GM13977 (cell line): Measurements from ENCODE around the gene SHISA9.

ENCODE experiments used
- DNase-seq: peaks from one replicate; pipeline ENCODE4 v3.0.0; 2012; ENCODE audit warnings: low spot score
- in situ Hi-C: fragments of 300-500 bp; cut with MboI; formaldehyde crosslinking; loops from one replicate; pipeline ENCODE4 v1.12.0; 2022; ENCODE audit warnings: low sequenced_read_pairs, low pct_unique_long_range_greater_than_20kb, mixed read lengths, inconsistent platforms; ENCODE audit not compliant: unreplicated experiment
- TF ChIP-seq, protein P1 (sequence below): IDR thresholded peaks from 2 replicates; pipeline ENCODE4 v1.5.1; 2012; ENCODE audit warnings: mild to moderate bottlenecking, control low read depth; ENCODE audit not compliant: insufficient read depth; ENCODE audit errors: extremely low read depth, missing control alignments

SHISA9 gene

DNA sequence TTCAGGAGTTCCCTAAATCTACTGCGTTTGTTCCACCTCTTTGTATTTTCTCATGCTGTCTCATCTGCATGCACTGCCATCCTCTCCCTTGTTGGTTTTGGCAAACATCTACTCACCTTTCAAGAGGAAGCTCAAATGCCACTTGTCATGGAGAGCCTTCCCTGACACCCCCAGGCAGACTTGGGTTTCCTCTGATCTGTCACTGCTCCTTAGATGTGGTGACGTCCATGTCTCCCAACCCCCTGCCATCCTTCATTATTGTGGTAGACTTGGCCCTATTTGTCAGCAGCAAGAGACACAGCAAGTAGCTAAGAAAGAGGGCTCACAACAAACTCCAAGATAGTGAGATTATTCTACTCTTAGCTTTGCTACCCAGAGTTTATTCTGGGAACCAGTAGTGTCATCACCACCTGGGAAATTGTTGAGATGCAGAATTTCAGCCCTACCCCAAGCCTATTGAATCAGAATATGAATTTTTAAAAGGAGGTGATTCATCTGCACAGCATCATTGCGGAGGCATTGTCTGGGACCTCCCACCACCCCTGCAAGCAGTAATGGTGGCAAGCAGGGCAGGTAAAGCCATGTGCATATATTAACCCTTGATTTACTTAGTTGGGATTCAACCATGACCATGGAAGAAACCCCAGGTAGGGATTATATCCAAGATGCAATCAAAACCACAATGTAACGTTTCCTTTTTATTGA, 248.9 kb downstream of the SHISA9 start:
- DNase-seq = no peak
- TF ChIP-seq, protein P1, sequence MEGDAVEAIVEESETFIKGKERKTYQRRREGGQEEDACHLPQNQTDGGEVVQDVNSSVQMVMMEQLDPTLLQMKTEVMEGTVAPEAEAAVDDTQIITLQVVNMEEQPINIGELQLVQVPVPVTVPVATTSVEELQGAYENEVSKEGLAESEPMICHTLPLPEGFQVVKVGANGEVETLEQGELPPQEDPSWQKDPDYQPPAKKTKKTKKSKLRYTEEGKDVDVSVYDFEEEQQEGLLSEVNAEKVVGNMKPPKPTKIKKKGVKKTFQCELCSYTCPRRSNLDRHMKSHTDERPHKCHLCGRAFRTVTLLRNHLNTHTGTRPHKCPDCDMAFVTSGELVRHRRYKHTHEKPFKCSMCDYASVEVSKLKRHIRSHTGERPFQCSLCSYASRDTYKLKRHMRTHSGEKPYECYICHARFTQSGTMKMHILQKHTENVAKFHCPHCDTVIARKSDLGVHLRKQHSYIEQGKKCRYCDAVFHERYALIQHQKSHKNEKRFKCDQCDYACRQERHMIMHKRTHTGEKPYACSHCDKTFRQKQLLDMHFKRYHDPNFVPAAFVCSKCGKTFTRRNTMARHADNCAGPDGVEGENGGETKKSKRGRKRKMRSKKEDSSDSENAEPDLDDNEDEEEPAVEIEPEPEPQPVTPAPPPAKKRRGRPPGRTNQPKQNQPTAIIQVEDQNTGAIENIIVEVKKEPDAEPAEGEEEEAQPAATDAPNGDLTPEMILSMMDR = no peak
- in situ Hi-C loops = no loop called here

DNA sequence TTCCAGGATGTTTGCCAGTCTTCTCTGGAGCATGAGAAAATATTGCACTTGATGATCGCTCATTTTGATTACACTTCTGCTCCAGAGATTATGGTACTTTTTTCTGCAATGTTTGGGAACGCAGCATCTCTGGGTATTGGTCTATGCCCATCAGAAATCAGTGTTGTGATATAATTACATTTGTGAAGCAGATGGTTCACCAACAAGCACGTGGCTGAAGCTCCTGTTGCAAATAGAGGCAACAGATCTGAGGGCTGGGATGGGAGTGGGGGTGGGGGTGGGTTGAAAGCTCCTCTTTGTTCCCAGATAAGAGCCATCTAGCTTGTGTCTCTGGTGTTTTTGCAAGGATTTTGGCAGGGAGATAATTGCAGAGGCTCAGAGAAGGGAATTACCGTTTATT, 252.3 kb downstream of the SHISA9 start:
- no peak for DNase-seq
- in situ Hi-C loops = no loop called here

DNA sequence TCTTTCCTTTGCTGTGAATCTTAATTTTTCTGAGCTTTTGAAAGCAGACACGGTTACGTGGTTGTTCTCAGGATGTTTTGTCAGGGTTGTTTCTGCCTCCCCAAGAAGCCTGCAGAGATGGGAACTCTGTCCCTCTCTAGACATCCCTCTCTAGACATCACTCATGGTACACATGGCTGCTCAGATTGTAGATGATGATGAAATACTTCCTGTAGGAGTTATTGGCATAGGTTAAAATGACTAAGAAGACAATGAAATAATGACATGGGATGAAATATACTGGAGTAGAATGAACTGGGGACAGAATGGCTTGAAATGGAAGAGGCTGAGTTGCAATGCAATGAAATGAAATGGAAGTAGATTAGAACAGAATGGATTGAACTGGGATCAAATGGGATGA, 253.4 kb downstream of the SHISA9 start:
- TF ChIP-seq, protein P1 = no peak
- no peak for DNase-seq
- in situ Hi-C loops = no loop called here

More for the DNA sequence above, 252.3 kb downstream of the SHISA9 start:
- TF ChIP-seq, protein P1 = no peak

DNA sequence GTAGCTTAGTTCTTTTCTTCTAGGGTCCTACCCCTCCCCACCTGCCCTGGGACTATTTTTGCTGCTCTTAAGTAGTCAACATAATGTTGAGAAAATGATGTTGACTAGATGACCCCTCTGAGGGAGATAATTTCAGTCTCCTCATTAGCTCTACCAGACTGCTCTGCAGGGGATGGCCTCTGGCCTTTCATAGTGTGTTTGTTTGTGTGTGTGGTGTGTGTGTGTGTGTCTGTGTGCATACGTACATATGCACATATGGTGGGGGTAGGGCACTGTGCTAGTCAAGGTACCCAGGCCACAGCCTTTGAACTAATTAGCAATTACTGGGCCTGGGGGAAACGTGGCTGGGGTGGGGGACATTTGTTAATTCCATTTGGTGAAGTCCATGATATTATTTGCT, 254.0 kb downstream of the SHISA9 start:
- no peak for DNase-seq
- TF ChIP-seq, protein P1 = no peak
- in situ Hi-C loops = no loop called here

DNA sequence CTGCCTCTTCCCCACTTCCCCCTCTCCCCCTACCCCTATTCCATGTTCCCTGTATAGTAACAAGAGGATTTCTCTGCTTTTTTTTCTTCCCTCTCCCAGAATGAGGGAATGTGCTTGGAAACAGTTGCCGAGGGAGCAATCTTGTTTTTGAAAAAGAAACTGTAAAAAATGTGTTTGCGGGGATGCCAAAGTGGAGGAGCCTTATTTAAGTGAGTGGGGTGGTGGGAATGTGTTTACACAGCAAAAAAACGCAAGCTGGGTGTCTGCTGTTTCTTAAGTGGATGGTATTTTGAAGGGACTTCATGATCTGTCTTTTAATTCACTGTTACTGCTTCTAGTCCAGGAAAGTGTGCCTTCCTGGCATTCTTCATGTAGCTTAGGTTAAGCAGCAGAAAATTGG, 254.4 kb downstream of the SHISA9 start:
- no peak for DNase-seq
- TF ChIP-seq, protein P1 = no peak
- in situ Hi-C loops = no loop called here

DNA sequence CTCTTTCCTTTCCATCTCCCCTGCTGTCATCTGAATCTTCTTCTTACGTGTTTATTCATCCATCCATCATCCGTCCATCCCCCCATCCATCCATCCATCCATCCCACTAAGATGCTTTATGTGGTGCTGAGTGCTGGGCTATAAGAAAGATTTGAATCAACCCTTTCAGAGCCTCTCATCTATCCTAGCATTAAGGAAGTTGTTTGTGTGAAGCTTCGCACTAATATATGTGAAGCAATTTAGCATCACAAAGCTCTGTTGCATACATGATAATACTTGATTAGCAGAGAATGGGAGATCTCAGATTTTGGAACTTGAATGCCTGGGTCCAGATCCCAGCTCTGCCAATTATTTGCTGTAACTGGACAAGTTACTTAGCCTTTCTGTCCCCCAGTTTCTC, 255.7 kb downstream of the SHISA9 start:
- in situ Hi-C loops = no loop called here
- no peak for DNase-seq
- TF ChIP-seq, protein P1 = no peak
